Subcutaneous adipose tissue (tissue), 4 donors: ENCODE data around the gene BHLHE23. TPM values are rescaled to one million over a fixed set of nuclear protein-coding genes. Genes with fewer than 3 reads are reported as not detected.

ENCODE experiments used
- total RNA-seq, 4 donors: library from RNA; depleted of rRNA; stranded (reverse); fragments of >200 nt; gene quantifications; one replicate each; pipeline ENCODE4 v1.1.0, GENCODE V29; 2016
- TF ChIP-seq, protein P1 (sequence below): fragments of 450-650 bp; IDR thresholded peaks from one replicate; pipeline ENCODE4 v1.5.1; 2016; ENCODE audit warnings: low read depth, mild to moderate bottlenecking, control low read depth, antibody characterized with exemption, moderate library complexity

The BHLHE23 gene
- total RNA-seq, 4 donors from 2014 or later: not detected

DNA sequence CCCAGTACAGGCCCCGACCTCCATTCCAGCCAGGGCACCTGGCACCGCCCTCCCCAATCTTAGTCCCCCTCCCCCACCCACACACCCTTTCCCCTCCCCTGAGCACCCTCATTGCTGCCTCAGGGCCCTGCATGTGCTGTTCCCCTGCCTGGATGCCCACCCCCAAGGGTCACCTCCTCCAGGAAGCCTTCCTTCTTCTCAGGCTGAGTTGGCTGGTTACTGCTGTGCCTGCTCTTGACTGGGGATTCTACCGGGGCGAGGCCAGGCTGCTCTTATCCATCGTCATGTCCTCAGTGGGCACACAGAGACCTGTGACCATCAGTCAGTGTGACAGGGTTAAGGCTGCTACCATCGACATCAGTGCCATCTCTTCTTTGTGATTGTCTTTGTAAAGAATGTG lies 23.6 kb downstream of the BHLHE23 start:
- TF ChIP-seq, protein P1, sequence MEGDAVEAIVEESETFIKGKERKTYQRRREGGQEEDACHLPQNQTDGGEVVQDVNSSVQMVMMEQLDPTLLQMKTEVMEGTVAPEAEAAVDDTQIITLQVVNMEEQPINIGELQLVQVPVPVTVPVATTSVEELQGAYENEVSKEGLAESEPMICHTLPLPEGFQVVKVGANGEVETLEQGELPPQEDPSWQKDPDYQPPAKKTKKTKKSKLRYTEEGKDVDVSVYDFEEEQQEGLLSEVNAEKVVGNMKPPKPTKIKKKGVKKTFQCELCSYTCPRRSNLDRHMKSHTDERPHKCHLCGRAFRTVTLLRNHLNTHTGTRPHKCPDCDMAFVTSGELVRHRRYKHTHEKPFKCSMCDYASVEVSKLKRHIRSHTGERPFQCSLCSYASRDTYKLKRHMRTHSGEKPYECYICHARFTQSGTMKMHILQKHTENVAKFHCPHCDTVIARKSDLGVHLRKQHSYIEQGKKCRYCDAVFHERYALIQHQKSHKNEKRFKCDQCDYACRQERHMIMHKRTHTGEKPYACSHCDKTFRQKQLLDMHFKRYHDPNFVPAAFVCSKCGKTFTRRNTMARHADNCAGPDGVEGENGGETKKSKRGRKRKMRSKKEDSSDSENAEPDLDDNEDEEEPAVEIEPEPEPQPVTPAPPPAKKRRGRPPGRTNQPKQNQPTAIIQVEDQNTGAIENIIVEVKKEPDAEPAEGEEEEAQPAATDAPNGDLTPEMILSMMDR: no peak

DNA sequence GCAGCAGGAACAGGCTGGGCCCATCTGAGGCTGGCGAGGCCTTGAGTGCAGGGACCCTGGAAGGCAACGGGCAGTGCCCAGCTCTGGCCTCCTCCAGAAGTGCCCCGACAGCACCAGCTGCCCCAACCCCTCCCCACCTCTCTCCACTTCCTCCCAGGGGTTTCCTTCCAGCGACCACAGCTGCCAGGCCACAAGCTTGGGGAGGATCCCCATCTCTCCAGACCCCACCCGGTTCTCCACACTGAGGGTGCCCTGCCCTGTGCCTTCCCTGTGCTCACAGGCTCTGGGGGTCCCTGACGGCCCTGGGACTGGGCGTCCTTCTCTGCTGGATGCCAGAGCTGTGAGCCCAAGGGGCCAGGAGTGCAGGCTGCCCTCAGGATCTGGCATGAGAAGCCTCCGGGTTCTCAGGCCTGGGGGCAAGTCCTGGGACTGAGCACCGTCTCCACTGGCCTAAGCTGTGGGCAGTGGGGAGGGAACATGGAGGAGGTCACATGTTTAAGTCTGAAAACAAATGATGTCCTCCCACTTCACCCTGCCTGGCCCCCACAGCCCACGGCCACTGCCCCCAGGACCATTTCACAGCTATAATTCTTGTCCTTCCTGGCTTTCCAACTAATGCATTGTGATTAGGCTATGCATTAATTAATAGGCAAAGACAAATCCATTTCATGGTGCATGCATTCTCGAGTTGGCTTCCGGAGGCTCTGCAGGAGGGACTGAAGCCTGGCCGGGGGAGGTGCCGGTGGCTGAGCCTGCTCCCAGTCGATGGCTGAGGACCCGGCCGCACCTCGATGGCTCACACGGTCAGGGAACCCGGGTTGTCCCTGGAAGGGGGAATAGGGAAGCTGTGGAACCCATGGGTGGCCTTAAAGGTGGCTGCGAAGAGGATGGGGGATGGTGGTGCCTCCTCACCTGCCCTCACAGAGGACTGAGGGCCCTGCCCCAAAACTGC lies 24.4 kb downstream of the BHLHE23 start:
- TF ChIP-seq, protein P1: no peak

DNA sequence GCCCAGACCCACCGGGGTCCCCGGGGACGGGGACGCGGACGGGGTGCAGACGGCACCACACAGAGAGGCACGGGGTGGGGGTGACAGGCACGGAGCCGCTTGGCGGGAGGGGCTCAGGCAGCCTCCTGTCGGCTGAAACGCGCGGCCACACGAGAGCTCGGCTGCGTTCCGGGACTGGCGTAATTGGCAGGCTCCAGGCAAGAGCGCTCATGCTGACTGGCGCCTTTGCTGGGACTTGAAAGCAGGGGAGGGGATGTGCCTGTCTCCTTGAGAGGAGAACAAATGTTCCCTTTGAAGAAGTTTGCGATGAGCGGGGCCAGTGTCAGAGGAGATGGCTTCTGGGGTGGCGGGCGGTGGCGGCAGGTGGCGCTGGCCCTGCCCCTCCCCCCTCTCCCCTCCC lies 25.8 kb downstream of the BHLHE23 start:
- TF ChIP-seq, protein P1: no peak

DNA sequence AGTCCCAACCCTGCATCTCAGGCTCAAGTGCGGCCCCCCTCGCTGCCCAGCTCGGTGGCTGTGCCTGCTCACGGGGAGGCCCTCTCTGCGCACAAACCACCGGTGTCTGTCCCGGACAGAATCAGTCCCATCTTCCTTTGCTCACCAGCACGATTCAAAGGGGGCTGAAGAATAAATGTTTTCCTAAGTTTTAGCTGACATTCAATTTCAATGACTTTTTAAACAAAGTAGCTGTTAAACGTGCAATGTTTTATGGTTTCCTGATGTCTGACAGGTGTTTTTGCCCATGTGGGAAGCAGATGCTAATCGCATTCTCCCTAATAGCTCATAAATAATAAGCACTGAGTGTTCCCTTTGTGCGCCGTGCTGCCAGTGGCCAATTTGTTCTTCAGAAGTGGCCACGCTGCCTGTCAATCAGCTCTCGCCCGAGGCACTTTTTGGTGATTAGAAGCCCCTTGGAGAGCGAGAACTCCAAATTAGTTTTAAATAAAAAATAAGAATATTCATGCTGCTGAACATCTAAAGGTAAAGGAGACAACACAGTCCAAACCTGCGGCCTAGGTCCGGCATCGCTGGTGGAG lies 26.3 kb downstream of the BHLHE23 start:
- TF ChIP-seq, protein P1: no peak

DNA sequence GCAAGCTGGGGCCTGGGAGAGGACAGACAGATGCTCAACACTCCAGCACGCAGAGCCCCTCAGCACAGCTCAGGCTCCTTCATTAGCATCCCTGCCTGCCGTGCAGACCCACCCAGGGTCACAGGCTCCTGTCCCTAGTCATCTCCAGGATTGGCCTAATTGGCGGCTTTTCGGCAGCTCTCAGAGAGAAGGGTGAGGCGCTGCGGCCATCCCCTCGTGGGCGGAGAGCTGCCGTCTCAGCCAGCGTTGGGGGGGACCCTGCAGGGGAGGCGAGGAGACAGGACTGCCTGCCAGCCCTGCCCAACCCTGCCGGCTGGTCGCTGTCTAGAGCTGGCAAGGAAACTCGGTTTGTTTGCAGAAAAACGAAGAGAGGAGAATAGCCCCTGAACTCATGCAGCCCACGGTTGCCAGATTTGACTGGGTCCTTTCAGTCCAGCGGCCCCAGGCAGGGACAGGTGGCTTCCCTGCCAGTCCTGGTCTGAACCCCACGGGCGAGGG lies 26.8 kb downstream of the BHLHE23 start:
- TF ChIP-seq, protein P1: no peak

DNA sequence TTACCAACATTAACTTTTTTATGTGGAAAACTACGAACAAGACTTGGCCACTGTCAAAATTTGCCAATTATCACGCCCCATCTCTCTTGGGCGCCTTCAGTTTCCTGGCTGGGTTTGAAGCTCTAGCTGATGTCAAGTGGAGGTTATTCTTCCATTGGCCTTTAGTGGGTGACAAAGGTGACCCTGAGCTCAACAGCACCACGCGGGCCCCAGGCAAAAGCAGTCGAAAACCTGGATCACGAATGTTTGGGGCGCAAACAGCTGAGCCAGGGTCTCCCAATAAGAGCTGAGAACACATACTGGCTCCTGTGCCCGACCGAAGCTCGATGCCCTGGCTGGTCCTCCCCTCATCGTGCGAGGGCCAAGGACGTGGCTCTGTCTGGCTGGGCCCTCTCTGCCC lies 27.5 kb downstream of the BHLHE23 start:
- TF ChIP-seq, protein P1: no peak

DNA sequence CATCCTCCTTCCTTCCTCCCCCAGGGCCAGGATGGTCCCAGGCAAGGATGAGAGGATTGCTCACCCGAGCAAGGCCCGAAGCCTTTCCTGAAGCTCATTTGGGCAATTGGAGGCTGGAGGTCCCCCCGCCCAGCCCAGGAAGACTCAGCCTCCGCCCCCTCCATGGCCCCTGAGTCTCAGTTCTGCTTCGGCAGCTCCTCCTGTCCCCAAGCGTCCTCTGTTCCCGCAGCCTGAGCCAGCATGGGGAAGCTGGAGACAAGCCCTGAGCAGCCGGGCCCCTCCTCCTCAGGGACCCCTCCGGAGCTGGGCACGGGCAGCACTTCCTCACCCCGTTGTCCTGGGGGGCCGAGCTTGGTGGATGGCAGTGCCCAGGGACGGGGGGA lies 28.2 kb downstream of the BHLHE23 start:
- TF ChIP-seq, protein P1: no peak
